AG04449 (cell line): ENCODE results near the gene HEPN1.

Source experiments
- CTCF ChIA-PET: fragments of 350-600 bp; formaldehyde crosslinking; extraction: SDS; loops from one replicate; lab custom pipeline; 2021; ENCODE audit warnings: antibody characterized with exemption; lab: Yijun Ruan, JAX
- POLR2A ChIA-PET: fragments of 400-600, 350-600 bp; formaldehyde crosslinking; extraction: SDS; loops from one replicate; lab custom pipeline; 2020; ENCODE audit warnings: antibody characterized with exemption, inconsistent platforms; lab: Yijun Ruan, JAX
- DNase-seq: peaks from one replicate; pipeline ENCODE4 v3.0.0-alpha.2; 2010; ENCODE audit warnings: low read depth, low spot score
- H3K4me3 ChIP-seq: 2 replicates; pipeline ENCODE4 v1.5.1; 2011; ENCODE audit warnings: low read depth, mild to moderate bottlenecking, control low read depth, low read length
- CTCF ChIP-seq: IDR thresholded peaks from one replicate; pipeline ENCODE4 v1.5.1; 2011; ENCODE audit warnings: mild to moderate bottlenecking, moderate library complexity, low read length, control low read depth, inconsistent platforms; ENCODE audit not compliant: insufficient read depth; ENCODE audit errors: missing control alignments

Gene HEPN1

GRCh38 chr11:124898711-124899110, 20.3 kb upstream of the HEPN1 start:
- ChIA-PET CTCF (interaction anchor here (0.8 to 8.6 kb wide), 14 partner anchors 8 to 254 kb away, joined by 3 to 78 read pairs (median 6); partner anchors contain the start of genes CCDC15 and ROBO3), POLR2A (interaction anchor here (1.0 to 2.0 kb wide), 3 partner anchors 10 to 55 kb away, joined by 4 to 11 read pairs (median 8); partner anchors contain the start of gene CCDC15)
- H3K4me3 ChIP-seq: no peak overlapping the region
- no peak for DNase-seq
- TF ChIP-seq CTCF: no peak

- ChIA-PET CTCF (interaction anchor here (0.8 to 8.6 kb wide), 10 partner anchors 9 to 255 kb away, joined by 3 to 78 read pairs (median 6); partner anchors contain the start of genes HEPACAM and ROBO3), POLR2A (interaction anchor here (1.0 to 2.0 kb wide), 3 partner anchors 10 to 55 kb away, joined by 4 to 11 read pairs (median 8); partner anchors contain the start of gene CCDC15)
- no peak for TF ChIP-seq CTCF
- H3K4me3 ChIP-seq: no peak overlapping the region
- no peak for DNase-seq
Observed at GRCh38 chr11:124899383-124900145, 19.5 kb upstream of the HEPN1 start.

GRCh38 chr11:124900464-124900863, 18.6 kb upstream of the HEPN1 start:
- CTCF ChIA-PET: interaction anchor here (2.1 to 8.6 kb wide), 4 partner anchors 18 to 43 kb away, joined by 6 to 78 read pairs (median 8); partner anchors contain the start of gene HEPN1
- H3K4me3 ChIP-seq: no peak overlapping the region; the same call in 1 of the 2 replicates
- TF ChIP-seq CTCF: no peak
- POLR2A ChIA-PET: interaction anchor here (0.7 to 1.2 kb wide), 2 partner anchors 24 to 227 kb away, joined by 3 to 4 read pairs; no protein-coding TSS in a partner anchor
- no peak for DNase-seq

GRCh38 chr11:124902616-124903015, 16.4 kb upstream of the HEPN1 start:
- DNase-seq: no peak
- H3K4me3 ChIP-seq: no peak overlapping the region
- ChIA-PET CTCF (interaction anchor here (0.9 to 2.1 kb wide), 4 partner anchors 17 to 36 kb away, joined by 3 to 10 read pairs (median 4); no protein-coding TSS in a partner anchor), POLR2A (no interaction called here)
- no peak for TF ChIP-seq CTCF

- TF ChIP-seq CTCF: no peak
- no peak overlapping the region for H3K4me3 ChIP-seq
- POLR2A ChIA-PET: interaction anchor here (0.7 kb wide), 1 partner anchor 38 kb away, joined by 3 read pairs; the partner anchor contains the start of gene CCDC15
- CTCF ChIA-PET: interaction anchor here (1.0 to 3.6 kb wide), 5 partner anchors 18 to 79 kb away, joined by 3 to 15 read pairs (median 5); partner anchors contain the start of gene HEPACAM
- no peak for DNase-seq
Observed at GRCh38 chr11:124915541-124916369, 3.3 kb upstream of the HEPN1 start.
